Smooth muscle cell (in vitro differentiated cells): ENCODE results near the gene KIF1B. TPM values are rescaled to one million over a fixed set of nuclear protein-coding genes. Genes with fewer than 3 reads are reported as not detected.

Source experiments
- DNase-seq: peaks from one replicate; lab custom pipeline; 2025; ENCODE audit not compliant: unreplicated experiment; lab: John Stamatoyannopoulos, UW
- H2AFZ ChIP-seq: fragments of 200-600 bp; sonication (generic); 2 replicates; pipeline ENCODE4 v1.6.0; 2016; ENCODE audit warnings: antibody characterized with exemption, low read depth, mild to moderate bottlenecking
- H3F3A ChIP-seq: fragments of 200-600 bp; sonication (generic); 2 replicates; pipeline ENCODE4 v1.6.0; 2017; ENCODE audit warnings: antibody characterized with exemption, low read depth
- H3K27ac ChIP-seq: fragments of 200-600 bp; sonication (generic); 2 replicates; pipeline ENCODE4 v1.5.1; 2016; ENCODE audit warnings: low read depth, mild to moderate bottlenecking
- H3K27me3 ChIP-seq: fragments of 200-600 bp; sonication (generic); 2 replicates; pipeline ENCODE4 v1.6.1; 2016; ENCODE audit warnings: low read depth, mild to moderate bottlenecking
- H3K36me3 ChIP-seq: fragments of 200-600 bp; sonication (generic); 2 replicates; pipeline ENCODE4 v1.5.1; 2016; ENCODE audit warnings: low read depth
- H3K4me1 ChIP-seq: fragments of 200-600 bp; sonication (generic); 2 replicates; pipeline ENCODE4 v1.5.1; 2016; ENCODE audit warnings: low read depth
- H3K4me2 ChIP-seq: fragments of 200-600 bp; sonication (generic); 2 replicates; pipeline ENCODE4 v1.6.0; 2016; ENCODE audit warnings: mild to moderate bottlenecking
- H3K4me3 ChIP-seq: fragments of 200-600 bp; sonication (generic); 2 replicates; pipeline ENCODE4 v1.5.1; 2016; ENCODE audit warnings: mild to moderate bottlenecking
- H3K79me2 ChIP-seq: fragments of 200-600 bp; sonication (generic); 2 replicates; pipeline ENCODE4 v1.6.0; 2016; ENCODE audit warnings: low read depth, mild to moderate bottlenecking
- H3K9ac ChIP-seq: fragments of 200-600 bp; sonication (generic); 2 replicates; pipeline ENCODE4 v1.6.0; 2016; ENCODE audit warnings: low read depth
- H3K9me3 ChIP-seq: fragments of 200-600 bp; sonication (generic); replicated peaks from 2 replicates; pipeline ENCODE4 v1.5.1; 2016; ENCODE audit warnings: low read depth
- H4K20me1 ChIP-seq: fragments of 200-600 bp; sonication (generic); 2 replicates; pipeline ENCODE4 v1.6.0; 2016; ENCODE audit warnings: low read depth
- CTCF ChIP-seq: fragments of 200-600 bp; sonication (generic); IDR thresholded peaks from 2 replicates; pipeline ENCODE4 v1.5.1; 2017; ENCODE audit warnings: borderline replicate concordance, mild to moderate bottlenecking, antibody characterized with exemption; ENCODE audit not compliant: insufficient read depth, poor library complexity, severe bottlenecking
- WGBS: methylation state at CpG from one replicate; pipeline ENCODE4 v1.1.7; 2016; ENCODE audit warnings: low lambda C conversion rate; 5-methylcytosine and 5-hydroxymethylcytosine counted together
- polyA plus RNA-seq: library from polyadenylated mRNA; unstranded; fragments of >200 nt; fragmentation: Nextera tagmentation; extraction: Ambion mirVana; gene quantifications from 2 replicates; pipeline ENCODE4 v1.2.1, GENCODE V29; 2016
- total RNA-seq: library from RNA; depleted of rRNA; stranded (reverse); fragments of >200 nt; gene quantifications from 2 replicates; pipeline ENCODE4 v1.2.3, GENCODE V29; 2014

The KIF1B gene
- total and polyA plus RNA-seq, 2 experiments from 2014 or later: 9.1 to 29.6 TPM

- no peak for TF ChIP-seq CTCF
- Histone ChIP-seq H4K20me1 (no peaks in the 10 kb centered on the region), H3K79me2 (no peaks in the 10 kb centered on the region), H3F3A (peaks cover 5% of the 10 kb centered on the region), H3K4me1 (peaks cover 4% of the 10 kb centered on the region), H3K36me3 (peaks cover 5% of the 10 kb centered on the region), H3K27me3 (no peaks in the 10 kb centered on the region), H3K9me3 (no peaks in the 10 kb centered on the region), H3K27ac (peak overlapping the region; percentile 88), H2AFZ (no peak overlapping the region), H3K4me3 (no peak overlapping the region), H3K4me2 (peak overlapping the region; percentile 9), H3K9ac (no peak overlapping the region)
- 84% methylated on average over 16 of the region's 16 CpGs for WGBS
- DNase-seq: no peak
Measured at GRCh38 chr1:10171105-10171767, 39.1 kb upstream of the KIF1B start.

GRCh38 chr1:10171995-10172669 lies 38.2 kb upstream of the KIF1B start:
- H2AFZ ChIP-seq: no peak overlapping the region
- TF ChIP-seq CTCF: no peak
- peaks cover 5% of the 10 kb centered on the region for H3K36me3 ChIP-seq
- no peak overlapping the region for H3K4me2 ChIP-seq
- no peaks in the 10 kb centered on the region for H3K9me3 ChIP-seq
- H3K79me2 ChIP-seq: no peaks in the 10 kb centered on the region
- H3K9ac ChIP-seq: no peak overlapping the region
- H4K20me1 ChIP-seq: no peaks in the 10 kb centered on the region
- 98% methylated on average over 8 of the region's 8 CpGs for whole genome bisulfite sequencing
- peaks cover 4% of the 10 kb centered on the region for H3K4me1 ChIP-seq
- no peaks in the 10 kb centered on the region for H3K27me3 ChIP-seq
- H3K27ac ChIP-seq: no peak overlapping the region
- no peak for DNase-seq
- peaks cover 5% of the 10 kb centered on the region for H3F3A ChIP-seq
- no peak overlapping the region for H3K4me3 ChIP-seq

DNA sequence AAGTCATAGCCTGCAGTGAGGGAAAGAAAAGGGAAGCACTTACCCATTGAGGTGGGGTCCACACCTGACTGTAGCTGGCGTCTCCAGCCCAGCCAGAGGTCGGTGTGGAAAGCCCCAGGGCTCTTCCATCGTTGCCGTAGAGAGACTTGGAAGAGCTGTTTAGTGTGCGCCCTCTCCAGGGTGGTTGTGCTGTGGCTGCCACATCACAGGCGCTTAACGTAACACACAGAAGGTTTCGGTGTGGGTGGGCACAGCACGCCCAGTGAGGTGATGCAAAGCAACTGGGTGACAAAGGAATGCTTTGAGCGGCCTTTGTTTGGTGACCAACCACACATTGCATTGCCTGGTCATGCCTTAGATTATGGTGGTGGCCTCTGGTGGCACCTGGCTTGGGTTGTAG lies 36.8 kb upstream of the KIF1B start:
- no peak for DNase-seq
- H3K9me3 ChIP-seq: no peaks in the 10 kb centered on the region
- H3K27me3 ChIP-seq: no peaks in the 10 kb centered on the region
- H2AFZ ChIP-seq: no peak overlapping the region
- H4K20me1 ChIP-seq: no peaks in the 10 kb centered on the region
- H3K4me3 ChIP-seq: no peak overlapping the region
- H3K79me2 ChIP-seq: no peaks in the 10 kb centered on the region
- 99% methylated on average over 10 of the region's 10 CpGs for WGBS
- peaks cover 15% of the 10 kb centered on the region for H3K4me1 ChIP-seq
- no peak overlapping the region for H3K9ac ChIP-seq
- H3K27ac ChIP-seq: no peak overlapping the region
- H3F3A ChIP-seq: peaks cover 5% of the 10 kb centered on the region
- no peak for TF ChIP-seq CTCF
- no peaks in the 10 kb centered on the region for H3K36me3 ChIP-seq
- H3K4me2 ChIP-seq: no peak overlapping the region

GRCh38 chr1:10177876-10178275 lies 32.5 kb upstream of the KIF1B start:
- no peak for DNase-seq
- no peaks in the 10 kb centered on the region for H3K9me3 ChIP-seq
- H3F3A ChIP-seq: no peaks in the 10 kb centered on the region
- peaks cover 4% of the 10 kb centered on the region for H3K36me3 ChIP-seq
- H3K27ac ChIP-seq: no peak overlapping the region
- no peak overlapping the region for H3K4me3 ChIP-seq
- H4K20me1 ChIP-seq: no peaks in the 10 kb centered on the region
- 87% methylated on average over 5 of the region's 5 CpGs for WGBS
- H2AFZ ChIP-seq: no peak overlapping the region
- TF ChIP-seq CTCF: no peak
- peaks cover 34% of the 10 kb centered on the region for H3K4me1 ChIP-seq
- H3K79me2 ChIP-seq: no peaks in the 10 kb centered on the region
- no peak overlapping the region for H3K9ac ChIP-seq
- H3K4me2 ChIP-seq: no peak overlapping the region
- no peaks in the 10 kb centered on the region for H3K27me3 ChIP-seq
